Amniotic epithelial cell (primary cell): ENCODE measurements around the gene KLHDC4.
"Not testable (repeated sequence)": the region's sequence is repeated elsewhere in the genome, so short reads cannot be mapped to it uniquely, and the experiment has no call there.

Source experiments
- DNase-seq: peaks from one replicate; pipeline ENCODE4 v3.0.0-alpha.2; 2010; ENCODE audit warnings: low read depth

The KLHDC4 gene

GRCh38 chr16:87684106-87684677 is 81.6 kb downstream of the KLHDC4 start:
- no peak for DNase-seq

- no peak for DNase-seq
Observed at GRCh38 chr16:87682852-87683399, 82.9 kb downstream of the KLHDC4 start.

- peak; percentile 47 for DNase-seq
Observed at GRCh38 chr16:87681981-87682570, 83.7 kb downstream of the KLHDC4 start.

GRCh38 chr16:87681051-87681602 is 84.7 kb downstream of the KLHDC4 start:
- DNase-seq: not testable (repeated sequence)

GRCh38 chr16:87680272-87680644 is 85.5 kb downstream of the KLHDC4 start:
- DNase-seq: no peak

- no peak for DNase-seq
Observed at GRCh38 chr16:87679593-87680271, 86.1 kb downstream of the KLHDC4 start.

- peak; percentile 10 for DNase-seq
Observed at GRCh38 chr16:87678618-87679017, 87.2 kb downstream of the KLHDC4 start.

- no peak for DNase-seq
Observed at GRCh38 chr16:87677830-87678229, 88.0 kb downstream of the KLHDC4 start.

- DNase-seq: no peak
Observed at GRCh38 chr16:87675111-87675719, 90.6 kb downstream of the KLHDC4 start.

GRCh38 chr16:87674419-87674818 is 91.4 kb downstream of the KLHDC4 start:
- DNase-seq: no peak

- no peak for DNase-seq
Observed at GRCh38 chr16:87671715-87672270, 94.0 kb downstream of the KLHDC4 start.

GRCh38 chr16:87671221-87671620 is 94.6 kb downstream of the KLHDC4 start:
- DNase-seq: no peak

- DNase-seq: no peak
Observed at GRCh38 chr16:87669672-87670071, 96.1 kb downstream of the KLHDC4 start.

- DNase-seq: no peak
Observed at GRCh38 chr16:87667946-87668345, 97.8 kb downstream of the KLHDC4 start.

- no peak for DNase-seq
Observed at GRCh38 chr16:87667443-87667842, 98.3 kb downstream of the KLHDC4 start.

- no peak for DNase-seq
Observed at GRCh38 chr16:87666919-87667318, 98.9 kb downstream of the KLHDC4 start.

GRCh38 chr16:87665193-87665592 is 100.6 kb downstream of the KLHDC4 start:
- no peak for DNase-seq

- DNase-seq: no peak
Observed at GRCh38 chr16:87664792-87665191, 101.0 kb downstream of the KLHDC4 start.

- DNase-seq: no peak
Observed at GRCh38 chr16:87662254-87663204, 103.3 kb downstream of the KLHDC4 start.

GRCh38 chr16:87661561-87661960 is 104.2 kb downstream of the KLHDC4 start:
- peak; percentile 40 for DNase-seq

GRCh38 chr16:87658564-87659225 is 107.1 kb downstream of the KLHDC4 start:
- no peak for DNase-seq
